Colon (tissue), 2 donors: Measurements from ENCODE around the gene CGB1.
"Not testable (repeated sequence)": the region's sequence is repeated elsewhere in the genome, so short reads cannot be mapped to it uniquely, and the experiment has no call there.

ENCODE experiments used
- FAIRE-seq: peaks from 2 replicates; lab custom pipeline; 2012; peaks lifted over from hg19 to GRCh38; lab: Jason Lieb, UNC
- donor health status: control.
- donor health status: control.

The CGB1 gene

GRCh38 chr19:49020931-49021895, 15.5 kb downstream of the CGB1 start:
- no peak for FAIRE-seq

GRCh38 chr19:49020342-49020741, 16.4 kb downstream of the CGB1 start:
- FAIRE-seq: no peak

- no peak for FAIRE-seq
Measured at GRCh38 chr19:49019242-49019932, 17.3 kb downstream of the CGB1 start.

- FAIRE-seq: not testable (repeated sequence)
Measured at GRCh38 chr19:49018388-49019241, 18.1 kb downstream of the CGB1 start.

GRCh38 chr19:49017666-49018351, 18.9 kb downstream of the CGB1 start:
- no peak for FAIRE-seq

- FAIRE-seq: no peak
Measured at GRCh38 chr19:49017041-49017665, 19.5 kb downstream of the CGB1 start, which contains the start of gene LHB. TSS of gene LHB (minus strand) at chr19:49017091. CDS start at chr19:49017081, 10 bp downstream.

GRCh38 chr19:49016067-49016839, 20.4 kb downstream of the CGB1 start:
- no peak for FAIRE-seq

- no peak for FAIRE-seq
Measured at GRCh38 chr19:49014870-49015255, 21.8 kb downstream of the CGB1 start.

- no peak for FAIRE-seq
Measured at GRCh38 chr19:49014123-49014869, 22.4 kb downstream of the CGB1 start.

- no peak for FAIRE-seq
Measured at GRCh38 chr19:49011194-49011593, 25.5 kb downstream of the CGB1 start.

GRCh38 chr19:49010453-49010852, 26.2 kb downstream of the CGB1 start:
- FAIRE-seq: no peak

GRCh38 chr19:49009828-49010227, 26.9 kb downstream of the CGB1 start:
- no peak for FAIRE-seq

GRCh38 chr19:49006905-49007304, 29.8 kb downstream of the CGB1 start:
- no peak for FAIRE-seq

GRCh38 chr19:49004964-49005614, 31.6 kb downstream of the CGB1 start:
- no peak for FAIRE-seq

- FAIRE-seq: no peak
Measured at GRCh38 chr19:49004133-49004532, 32.6 kb downstream of the CGB1 start.

GRCh38 chr19:48999481-49000325, 37.0 kb downstream of the CGB1 start:
- no peak for FAIRE-seq

- FAIRE-seq: no peak
Measured at GRCh38 chr19:48997972-48998371, 38.7 kb downstream of the CGB1 start.

GRCh38 chr19:48994035-48994386, 42.7 kb downstream of the CGB1 start:
- no peak for FAIRE-seq
